ENCODE measurements around the gene GABBR2. TPM values are rescaled to one million over a fixed set of nuclear protein-coding genes. Genes with fewer than 3 reads are reported as not detected.

GABBR2 gene
- total RNA-seq, 1 experiment from 2014 or later: 6.3 TPM

DNA sequence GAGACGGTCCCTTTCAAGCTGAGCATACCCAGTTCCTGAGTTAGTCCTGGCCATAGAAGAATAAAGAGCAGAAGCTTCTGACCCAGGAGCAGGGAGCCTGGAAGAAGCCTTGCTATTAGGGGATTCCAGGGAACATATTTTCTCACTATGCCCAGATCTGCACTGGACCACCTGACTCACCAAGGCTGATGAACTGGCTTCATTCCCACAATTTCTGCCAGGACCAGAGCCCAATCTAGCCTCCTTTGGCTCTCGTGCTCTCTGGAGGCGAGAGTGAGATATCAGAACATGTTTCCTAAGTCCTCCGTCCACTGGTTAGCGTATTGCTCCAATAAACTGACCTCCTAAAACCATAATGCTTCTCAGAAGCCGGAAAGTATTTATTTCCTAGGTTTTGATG lies 9.9 kb downstream of the GABBR2 start:
- DNase-seq (ENCODE audit: low read depth, low spot score) (no peak), ATAC-seq (no peak)
- BruUV-seq (replicated peaks): no TSS peak
- TF ChIP-seq TCF7L2 (IDR thresholded peaks at IDR 0.05; ENCODE audit: low read depth, low read length) (no peak), REST (IDR thresholded peaks at IDR 0.05; ENCODE audit: insufficient read depth in 1 of 2, low read depth in 2 of 2, low read length in 1 of 2) (no peak), POLR2AphosphoS5 (IDR thresholded peaks at IDR 0.05; ENCODE audit: low read depth, low read length) (no peak), CTCF (IDR thresholded peaks at IDR 0.05) (no peak), SIN3A (IDR thresholded peaks at IDR 0.05; ENCODE audit: borderline replicate concordance, insufficient read depth, low read depth, low read length) (no peak)
- ChIA-PET CTCF (no interaction called here), POLR2A (no interaction called here)
- H3K4me1 ChIP-seq (ENCODE audit: control insufficient read depth, insufficient read depth, low read length): no peaks in the 10 kb centered on the region; the same call in 1 of the 2 replicates
- intact Hi-C loops (cut with micrococcal nuclease; ENCODE audit: unreplicated experiment): no loop called here
- H3K27me3 ChIP-seq (ENCODE audit: control insufficient read depth, insufficient read depth, low read length): no peaks in the 10 kb centered on the region; the same call in 1 of the 2 replicates
- no peaks in the 10 kb centered on the region for H3K9me3 ChIP-seq (ENCODE audit: control insufficient read depth, insufficient read depth, low read depth, low read length)
- H3K36me3 ChIP-seq (ENCODE audit: control insufficient read depth, insufficient read depth, low read length): no peaks in the 10 kb centered on the region
- in situ Hi-C loops (cut with HindIII; ENCODE audit: low pct_unique_long_range_greater_than_20kb, low sequenced_read_pairs): no loop called here
- H3K27ac ChIP-seq (ENCODE audit: low read length): no peak overlapping the region
- no peak overlapping the region for H3K4me3 ChIP-seq (ENCODE audit: low read depth in 2 of 2, low read length in 2 of 2)

DNA sequence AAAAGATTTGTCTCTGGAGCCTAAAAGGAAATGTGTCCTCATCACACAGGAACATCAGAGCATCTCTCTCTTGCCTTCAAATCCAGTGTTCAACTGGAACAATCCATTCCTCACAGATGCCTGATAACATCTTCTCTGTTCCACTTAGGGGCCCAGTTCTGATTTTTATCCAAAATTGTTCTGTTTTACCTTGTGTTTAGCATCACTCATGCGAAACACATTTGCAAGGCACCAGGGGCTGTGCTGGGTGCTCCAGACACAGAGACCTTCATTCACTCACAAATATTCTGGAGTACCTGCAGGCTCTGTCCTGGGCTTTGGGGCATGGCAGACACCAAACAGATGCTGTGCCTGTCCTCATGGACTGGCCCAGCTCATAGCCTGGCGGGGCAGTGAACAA lies 13.8 kb downstream of the GABBR2 start:
- no peaks in the 10 kb centered on the region for H3K9me3 ChIP-seq (ENCODE audit: control insufficient read depth, insufficient read depth, low read depth, low read length)
- POLR2A ChIA-PET: no interaction called here
- H3K27ac ChIP-seq (ENCODE audit: low read length): no peak overlapping the region
- no peak overlapping the region for H3K4me3 ChIP-seq (ENCODE audit: low read depth in 2 of 2, low read length in 2 of 2)
- intact Hi-C loops (cut with micrococcal nuclease; ENCODE audit: unreplicated experiment): no loop called here
- ATAC-seq: no peak
- BruUV-seq (replicated peaks): no TSS peak
- CTCF ChIA-PET: no interaction called here
- H3K27me3 ChIP-seq (ENCODE audit: control insufficient read depth, insufficient read depth, low read length): no peaks in the 10 kb centered on the region; the same call in 1 of the 2 replicates
- in situ Hi-C loops (cut with HindIII; ENCODE audit: low pct_unique_long_range_greater_than_20kb, low sequenced_read_pairs): no loop called here
- no peaks in the 10 kb centered on the region; the same call in 1 of the 2 replicates for H3K4me1 ChIP-seq (ENCODE audit: control insufficient read depth, insufficient read depth, low read length)
- TF ChIP-seq REST (IDR thresholded peaks at IDR 0.05; ENCODE audit: insufficient read depth in 1 of 2, low read depth in 2 of 2, low read length in 1 of 2) (no peak), SIN3A (IDR thresholded peaks at IDR 0.05; ENCODE audit: borderline replicate concordance, insufficient read depth, low read depth, low read length) (no peak), POLR2AphosphoS5 (IDR thresholded peaks at IDR 0.05; ENCODE audit: low read depth, low read length) (no peak), CTCF (IDR thresholded peaks at IDR 0.05) (no peak), TCF7L2 (IDR thresholded peaks at IDR 0.05; ENCODE audit: low read depth, low read length) (no peak)
- DNase-seq (ENCODE audit: low read depth, low spot score): no peak
- H3K36me3 ChIP-seq (ENCODE audit: control insufficient read depth, insufficient read depth, low read length): no peaks in the 10 kb centered on the region
